CD4-positive, alpha-beta T cell treated with Interleukin-1 beta for 1 hour (primary cell): ENCODE measurements around the gene CDK5RAP2.

Experiments used
- DNase-seq, 2 donors: peaks; one replicate each; pipeline ENCODE4 v3.0.0-alpha.2; 2020 to 2022

CDK5RAP2 gene

DNA sequence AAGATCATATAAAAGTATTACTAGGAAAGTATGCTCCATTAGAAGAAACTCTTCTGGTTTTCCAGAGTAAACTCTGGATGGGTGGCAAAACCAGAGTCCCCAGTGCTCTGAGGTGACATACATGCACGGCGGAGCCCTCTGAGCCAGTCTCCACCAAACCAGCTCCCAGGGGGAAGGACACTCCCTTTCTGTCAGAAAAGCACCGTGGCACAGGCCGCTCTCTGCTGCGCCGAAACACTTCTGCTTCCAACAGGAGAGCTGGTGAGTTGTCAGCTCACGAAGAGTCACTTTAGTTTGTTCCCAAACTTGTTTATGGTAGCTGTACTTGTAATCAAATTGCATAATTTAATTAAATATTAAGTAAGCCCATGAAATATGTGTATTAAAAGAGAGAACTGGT lies 184.6 kb downstream of the CDK5RAP2 start:
- DNase-seq: no peak

DNA sequence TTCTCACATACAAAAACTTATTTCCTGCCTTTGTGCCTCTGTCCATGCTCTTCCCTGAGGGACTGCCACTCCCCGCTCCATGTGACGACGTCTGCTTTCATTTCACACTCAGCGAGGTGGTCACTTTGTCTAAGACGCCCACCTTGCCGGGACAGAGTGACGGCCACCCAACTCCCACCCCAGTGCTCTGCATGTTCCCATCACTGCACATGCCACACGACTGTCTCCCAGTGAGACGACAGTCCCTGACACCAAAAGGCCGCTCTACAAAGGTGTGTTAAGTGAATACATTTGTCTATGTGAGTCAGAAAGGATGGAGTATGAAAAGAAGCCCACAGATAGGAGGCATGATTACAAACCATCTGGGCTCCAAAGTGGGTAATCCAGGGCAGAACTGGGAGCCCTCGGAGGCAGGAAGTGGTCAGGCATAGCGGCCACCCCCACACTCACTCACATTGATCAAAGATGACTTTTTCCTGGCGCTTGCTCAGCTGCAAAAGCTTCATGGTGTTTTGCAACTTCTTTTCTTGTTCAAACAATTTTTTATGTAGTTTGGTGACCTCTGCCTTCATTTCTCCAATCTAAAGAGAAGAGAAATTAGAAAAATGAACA lies 185.8 kb downstream of the CDK5RAP2 start:
- DNase-seq: no peak

DNA sequence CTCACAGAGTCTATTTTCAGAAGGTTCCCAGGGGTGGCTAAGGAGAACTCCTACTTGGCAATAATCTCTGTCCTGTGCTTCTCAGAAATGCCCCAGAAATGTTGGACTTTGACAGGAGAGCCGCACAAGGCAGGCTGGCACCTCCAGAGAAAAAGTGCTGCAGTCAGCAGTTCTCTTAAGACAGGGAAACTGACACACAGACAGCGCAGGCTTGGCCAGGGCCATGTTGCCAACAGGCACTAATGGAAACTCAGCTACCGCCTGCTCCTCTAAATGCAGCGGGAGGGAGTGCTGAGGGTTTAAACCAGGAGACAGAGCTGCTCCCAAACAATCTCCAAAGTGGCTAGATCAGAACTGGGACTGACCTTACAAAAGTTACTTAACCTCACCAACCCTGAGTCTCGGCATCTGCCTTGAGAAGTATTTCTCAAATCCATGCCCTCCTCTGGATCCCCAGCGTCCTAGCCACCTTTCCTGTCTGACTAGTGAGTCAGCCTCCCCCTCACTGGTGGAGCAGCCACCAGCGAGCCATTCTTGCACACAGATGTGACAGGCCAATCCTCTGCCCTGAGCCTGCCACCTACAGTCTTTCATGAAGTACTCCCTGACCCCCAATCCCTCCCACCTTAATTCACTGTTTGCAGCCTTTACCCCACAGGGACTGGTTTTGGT lies 186.4 kb downstream of the CDK5RAP2 start:
- DNase-seq: no peak

DNA sequence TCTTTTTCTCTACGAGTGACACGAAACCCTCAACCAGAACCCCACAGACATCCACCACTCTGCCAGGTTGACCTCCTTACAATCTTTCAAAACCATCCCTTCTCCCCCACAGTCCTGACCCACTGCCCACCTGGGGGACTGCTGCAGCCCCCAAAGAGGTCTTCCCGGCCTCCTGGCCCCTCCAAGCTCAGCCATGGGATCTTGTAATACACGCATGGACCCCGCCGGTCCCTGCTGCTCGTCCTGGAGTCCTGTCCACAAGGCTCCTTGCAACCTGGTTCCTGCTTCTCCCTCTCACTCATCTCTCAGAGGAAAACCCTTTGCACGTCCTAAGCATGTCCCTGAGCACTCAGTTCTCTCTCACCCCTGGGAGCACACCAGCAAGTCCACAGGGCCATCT lies 187.3 kb downstream of the CDK5RAP2 start:
- DNase-seq: no peak

DNA sequence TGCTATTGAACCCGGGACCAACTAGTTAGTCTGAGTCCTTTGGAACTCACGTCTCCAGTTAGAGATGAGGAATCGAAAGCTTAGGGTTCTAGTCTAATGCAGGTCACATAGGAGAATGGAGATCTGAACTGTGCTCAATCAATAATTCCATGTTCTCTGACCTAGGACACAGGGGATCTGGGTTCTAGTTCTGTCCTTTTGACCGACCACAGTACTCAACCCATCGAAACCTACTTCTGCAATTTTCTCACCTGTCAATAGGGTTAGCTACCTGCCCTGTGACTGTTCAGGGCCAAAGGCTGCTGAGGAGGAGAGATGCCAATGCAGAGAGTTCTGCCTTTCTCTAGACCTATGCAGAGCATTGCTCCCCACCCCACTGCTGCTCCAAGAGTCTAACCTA lies 187.7 kb downstream of the CDK5RAP2 start:
- no peak for DNase-seq

DNA sequence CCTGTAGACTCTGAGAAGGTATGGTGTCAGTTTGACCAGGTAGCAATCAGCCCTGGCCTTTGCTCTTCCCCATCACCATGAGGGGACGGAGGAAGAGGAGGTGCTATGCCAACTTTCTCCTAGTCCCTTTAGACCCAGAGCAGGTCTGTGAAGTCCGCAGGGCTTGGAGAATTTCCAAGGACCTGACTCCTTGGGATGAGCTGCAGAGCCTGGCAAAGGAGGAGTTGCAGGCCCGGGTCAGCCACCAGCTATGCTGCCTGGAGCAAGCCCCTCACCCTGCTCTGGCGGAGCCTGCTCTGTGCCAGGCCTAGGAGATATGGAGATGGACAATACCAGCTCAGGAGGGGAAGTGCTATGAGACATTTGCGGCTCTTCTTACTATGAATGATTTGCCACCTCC lies 188.3 kb downstream of the CDK5RAP2 start:
- DNase-seq: no peak

DNA sequence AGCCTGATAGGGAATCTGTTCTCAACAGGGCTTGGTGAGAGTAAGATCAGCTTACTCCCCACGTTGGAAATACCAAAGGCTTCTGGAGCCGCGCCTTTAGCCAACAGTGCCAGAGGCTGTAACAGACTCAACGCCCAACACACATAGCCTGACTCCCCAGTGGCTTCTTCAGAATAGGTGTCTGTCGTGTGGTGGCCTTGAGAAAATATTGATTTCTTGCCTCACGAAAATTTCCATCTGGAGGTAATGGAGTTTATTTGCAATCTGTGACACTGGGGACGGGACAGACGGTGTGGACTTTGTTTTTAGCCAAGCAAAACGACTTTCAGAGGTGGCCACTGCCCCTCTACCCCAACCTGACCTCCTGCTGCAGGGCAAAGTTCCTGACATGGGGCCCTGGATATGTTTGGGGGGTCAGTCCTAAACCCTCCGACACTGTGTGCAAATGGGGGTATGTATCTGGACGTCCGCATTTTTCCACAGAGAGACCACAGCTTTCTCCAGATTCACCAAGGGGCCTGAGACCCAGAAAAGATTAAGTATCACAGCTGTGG lies 189.3 kb downstream of the CDK5RAP2 start:
- no peak for DNase-seq

DNA sequence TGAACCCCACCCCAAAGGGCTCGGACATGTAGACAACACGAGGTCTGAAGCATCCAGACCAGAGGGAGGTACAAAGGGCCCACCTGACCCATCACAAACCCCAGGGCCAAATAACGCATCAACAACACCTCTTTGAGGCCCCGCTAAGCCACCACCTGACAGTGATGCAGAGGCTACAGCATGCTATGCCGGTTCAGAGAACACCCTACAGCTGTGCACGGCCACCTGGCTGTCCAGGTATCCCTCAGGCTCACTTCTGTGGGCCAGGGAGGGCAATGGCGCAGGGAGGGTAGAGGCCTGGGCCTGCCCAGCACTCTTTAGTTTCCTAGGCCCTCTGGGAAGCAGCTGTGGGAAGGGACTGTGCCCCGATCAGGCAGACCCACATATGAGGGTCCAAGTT lies 190.1 kb downstream of the CDK5RAP2 start:
- DNase-seq: no peak

DNA sequence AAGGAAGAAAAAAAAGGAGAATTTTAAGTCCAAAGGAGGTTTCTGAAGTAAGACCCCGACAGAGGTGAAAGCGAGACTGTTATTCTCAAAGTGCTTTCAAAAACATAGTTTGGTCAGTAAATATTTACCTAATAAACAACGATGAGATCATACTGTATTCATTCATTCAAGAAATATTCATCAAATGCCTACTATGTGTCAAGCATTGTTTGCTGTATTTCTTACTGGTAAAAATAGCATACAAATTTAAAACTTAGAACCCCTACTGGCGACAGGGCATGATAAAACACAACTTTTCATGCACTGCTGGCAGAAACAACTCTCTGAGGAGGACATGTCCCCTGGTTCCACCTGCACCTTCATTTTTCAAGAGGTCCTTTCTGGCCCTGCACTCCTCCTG lies 190.7 kb downstream of the CDK5RAP2 start:
- DNase-seq: no peak

DNA sequence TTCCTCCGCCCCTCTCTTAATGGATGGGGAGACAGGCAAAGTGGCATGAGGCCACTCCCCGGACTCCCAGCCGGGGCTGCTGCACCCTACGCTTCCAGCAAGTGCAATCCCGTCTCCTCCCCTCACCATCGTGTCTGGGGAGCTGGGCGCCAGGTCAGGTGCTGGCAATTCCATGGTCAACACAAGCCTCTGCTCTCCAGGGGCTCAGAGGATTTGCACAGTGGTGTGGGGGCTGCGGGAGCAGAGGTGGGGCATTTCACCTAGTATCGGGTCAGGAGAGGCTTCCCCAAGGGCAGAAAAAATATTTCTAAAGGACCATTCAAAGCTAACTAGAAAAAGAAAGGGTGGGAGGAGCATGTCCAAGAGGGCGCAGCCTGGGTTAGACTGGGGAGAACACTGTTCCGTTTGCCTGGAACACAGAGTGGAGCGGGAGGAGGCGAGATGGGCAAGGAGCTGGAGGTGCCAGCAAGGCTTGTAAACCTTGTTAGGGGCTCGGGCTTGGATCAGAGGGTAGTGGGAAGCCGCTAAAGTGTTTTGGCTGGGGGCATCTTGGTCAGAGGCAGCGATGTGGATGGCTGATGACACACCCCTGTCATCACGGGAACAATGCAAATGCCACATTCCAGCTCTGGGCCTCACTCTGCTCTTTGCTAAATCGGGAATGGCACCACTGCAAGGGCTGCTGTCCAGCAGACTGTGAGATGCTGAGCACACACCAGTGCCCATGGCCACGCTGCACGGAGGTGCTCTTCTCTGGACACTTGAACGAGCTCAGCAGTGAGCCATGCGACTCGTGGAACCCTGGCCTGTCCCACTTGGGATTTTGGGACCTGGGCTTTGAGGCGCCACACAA lies 191.7 kb downstream of the CDK5RAP2 start:
- no peak for DNase-seq

DNA sequence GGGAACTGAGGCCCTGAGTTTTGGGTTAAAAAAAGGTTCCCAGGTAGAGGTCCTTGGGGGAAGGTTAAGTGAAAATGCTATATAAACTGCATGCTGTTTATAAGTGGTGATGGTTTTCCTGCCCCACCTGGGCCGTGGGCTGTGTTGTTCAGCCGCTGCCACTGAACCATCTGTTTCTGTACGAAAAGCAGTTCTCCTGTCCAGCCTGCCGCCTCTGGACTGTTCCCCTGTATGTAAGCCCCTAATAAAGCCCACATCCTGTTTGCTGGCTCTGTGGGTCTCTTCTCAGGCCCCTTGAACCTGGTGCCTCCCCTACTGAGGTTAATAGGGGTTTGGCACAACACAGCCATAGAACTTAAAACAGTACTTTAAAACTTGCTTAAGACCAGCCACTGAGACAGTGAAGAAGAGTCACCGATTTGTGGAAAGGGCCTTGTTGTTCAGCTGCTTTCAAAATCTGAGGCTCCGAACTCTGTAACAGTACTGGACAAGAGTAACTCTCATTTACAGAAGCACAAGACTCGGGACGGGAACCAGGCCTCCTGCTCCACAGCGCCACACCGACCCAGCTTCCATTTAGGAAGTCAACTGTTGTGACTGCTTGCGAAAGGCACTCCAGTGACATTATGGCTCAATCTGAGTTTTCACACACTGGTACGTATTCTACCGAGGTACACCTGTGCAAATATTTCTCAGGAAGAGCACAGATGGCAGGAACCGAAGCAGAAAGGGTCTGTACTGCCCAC lies 192.5 kb downstream of the CDK5RAP2 start:
- DNase-seq: no peak

DNA sequence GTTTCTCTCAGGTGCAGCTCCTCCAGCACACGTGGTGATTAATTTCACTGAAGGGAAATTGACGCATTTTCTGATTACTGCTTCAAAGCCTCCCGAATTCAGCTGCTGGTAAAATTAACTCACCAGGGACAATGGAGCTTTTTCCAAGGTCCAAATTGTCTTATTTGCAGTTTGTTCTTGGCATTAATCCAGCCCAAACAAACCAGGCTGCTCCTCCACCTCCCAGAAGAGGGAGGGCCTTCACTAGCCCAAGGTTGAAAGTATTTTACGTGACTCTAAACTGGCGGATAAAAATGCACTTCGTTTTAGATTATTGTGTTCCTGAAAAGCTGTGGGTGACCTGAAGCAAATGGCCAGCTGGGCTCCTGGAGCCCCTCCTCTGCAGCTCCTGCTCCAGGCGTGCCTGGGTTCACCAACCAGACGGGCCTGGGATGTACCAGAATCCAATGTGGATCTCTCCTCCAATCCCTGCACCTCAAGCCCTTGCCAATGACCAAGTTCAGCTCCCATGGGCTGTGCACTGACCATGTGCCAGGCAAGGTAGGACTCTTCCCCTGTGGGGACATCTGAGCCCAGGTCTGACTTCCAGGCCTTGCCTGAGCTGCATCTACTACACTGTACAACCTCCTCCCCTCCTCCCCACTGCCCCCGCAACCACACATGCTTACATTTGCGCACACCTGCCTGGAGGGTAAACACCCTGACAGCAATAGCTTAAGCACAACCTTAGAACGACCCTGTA lies 193.4 kb downstream of the CDK5RAP2 start:
- DNase-seq: no peak

DNA sequence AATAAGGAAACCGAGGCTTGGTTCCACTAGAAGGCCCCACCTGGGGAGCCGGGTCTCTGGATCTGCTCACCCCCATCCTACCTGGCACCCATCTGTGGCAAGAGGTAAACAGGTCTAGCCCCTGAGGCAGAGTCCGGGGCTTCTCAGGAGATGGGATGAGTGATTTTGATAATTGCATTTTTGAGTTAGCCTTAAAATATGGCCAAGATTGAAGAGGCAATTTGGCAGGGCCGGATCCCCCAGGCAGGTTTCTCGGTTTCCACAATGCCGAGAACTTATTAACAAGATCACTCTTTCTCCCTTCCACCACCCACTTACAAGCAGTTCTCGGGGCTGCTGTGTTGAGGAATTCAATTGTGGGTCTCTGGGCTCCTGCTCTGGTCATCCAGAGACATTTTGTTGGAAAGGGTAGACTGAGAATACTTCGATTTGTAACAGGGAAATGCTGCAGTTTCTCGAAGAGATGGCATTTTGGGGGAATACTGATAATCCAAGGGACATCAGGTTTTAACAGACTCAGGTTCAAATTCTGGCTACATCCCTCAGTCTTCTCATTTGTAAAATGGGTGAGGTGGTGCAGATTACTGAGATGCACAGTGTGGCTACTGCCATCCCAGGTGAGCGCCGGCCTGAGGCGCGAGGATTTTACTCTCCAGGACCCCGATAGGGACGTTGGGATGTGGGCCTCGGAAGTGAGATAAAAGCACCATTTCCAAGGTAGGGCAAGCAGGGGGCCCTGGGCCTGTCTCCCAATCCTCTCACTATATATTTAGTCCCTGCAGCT lies 194.2 kb downstream of the CDK5RAP2 start:
- DNase-seq: no peak

DNA sequence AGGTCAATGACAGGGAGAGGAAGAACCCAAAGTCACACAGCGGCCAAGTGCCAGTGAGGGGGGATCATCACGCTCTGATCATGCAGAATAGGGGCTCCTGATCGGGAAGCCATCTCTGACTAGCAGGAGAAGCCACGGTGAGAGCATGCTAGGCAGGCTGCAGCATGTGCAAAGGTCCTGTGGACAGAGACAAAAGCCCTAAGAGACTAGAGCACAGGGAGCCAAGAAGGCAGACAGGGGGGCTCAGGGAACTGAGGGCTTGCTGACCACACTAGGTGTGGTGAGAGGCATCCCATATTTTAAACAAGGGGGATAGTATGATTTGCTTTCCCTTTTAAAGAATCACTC lies 195.1 kb downstream of the CDK5RAP2 start:
- DNase-seq: no peak

DNA sequence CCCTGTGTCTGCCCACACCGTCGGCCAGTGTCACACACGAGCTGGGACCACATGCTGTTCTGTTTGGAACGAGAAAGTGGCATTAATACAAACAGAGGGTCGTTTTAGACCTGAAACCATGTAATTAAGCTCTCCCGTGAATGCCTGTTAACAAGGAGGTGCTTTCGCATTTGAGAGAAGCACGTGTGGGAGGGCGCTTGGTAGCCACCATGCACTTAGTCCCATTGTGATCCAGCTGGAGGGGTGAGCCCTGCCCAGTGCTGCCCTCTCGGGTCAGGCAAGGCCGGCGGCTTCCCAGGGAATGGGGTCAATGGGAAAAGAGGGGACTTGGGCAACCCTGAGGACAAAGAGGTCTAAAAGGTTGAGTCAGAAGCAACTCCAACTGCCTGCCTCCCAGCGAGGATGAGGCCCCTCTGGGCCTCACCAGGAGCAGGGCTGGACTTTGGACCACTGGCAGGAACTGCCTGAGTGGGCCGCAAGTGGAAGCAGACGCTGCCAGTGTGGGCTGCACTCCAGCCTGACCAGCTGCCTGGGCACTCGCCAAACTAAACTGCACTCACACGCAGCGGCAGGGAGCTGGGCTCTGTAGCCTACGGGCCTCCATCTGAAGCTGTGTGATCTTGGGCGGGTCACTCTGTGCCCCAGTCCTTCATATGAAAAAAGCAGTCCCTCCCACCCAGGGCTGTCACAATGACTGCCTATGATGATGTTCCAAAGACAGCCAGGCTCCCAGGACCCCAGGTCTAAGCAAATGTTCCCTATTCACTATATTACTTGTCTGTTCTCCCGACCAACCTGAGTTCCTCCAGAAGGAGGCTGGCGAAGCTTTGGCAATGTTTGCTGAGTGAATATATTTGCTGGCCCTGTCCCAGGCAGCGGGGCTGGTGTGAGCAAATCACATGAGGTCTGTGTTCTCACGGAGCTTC lies 195.7 kb downstream of the CDK5RAP2 start:
- DNase-seq: no peak

DNA sequence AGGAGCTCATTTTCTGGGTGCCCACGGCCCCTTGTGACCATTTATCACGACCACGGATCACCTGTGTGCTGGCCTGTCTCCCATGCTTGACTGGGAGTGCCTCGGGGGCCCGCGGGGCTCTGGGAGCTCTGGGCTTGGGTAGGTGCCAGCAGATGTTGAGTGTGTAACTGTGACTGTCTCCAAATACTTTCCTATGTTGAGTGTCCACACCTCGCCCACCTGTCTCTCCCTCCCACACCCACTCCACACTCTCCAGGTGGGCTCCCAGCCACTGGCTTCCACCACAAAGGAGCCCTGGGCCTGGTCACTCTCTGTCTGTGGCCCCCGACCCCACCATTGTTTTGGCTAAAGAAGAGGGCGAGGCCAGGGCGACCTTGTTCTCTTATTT lies 196.4 kb downstream of the CDK5RAP2 start:
- no peak for DNase-seq

DNA sequence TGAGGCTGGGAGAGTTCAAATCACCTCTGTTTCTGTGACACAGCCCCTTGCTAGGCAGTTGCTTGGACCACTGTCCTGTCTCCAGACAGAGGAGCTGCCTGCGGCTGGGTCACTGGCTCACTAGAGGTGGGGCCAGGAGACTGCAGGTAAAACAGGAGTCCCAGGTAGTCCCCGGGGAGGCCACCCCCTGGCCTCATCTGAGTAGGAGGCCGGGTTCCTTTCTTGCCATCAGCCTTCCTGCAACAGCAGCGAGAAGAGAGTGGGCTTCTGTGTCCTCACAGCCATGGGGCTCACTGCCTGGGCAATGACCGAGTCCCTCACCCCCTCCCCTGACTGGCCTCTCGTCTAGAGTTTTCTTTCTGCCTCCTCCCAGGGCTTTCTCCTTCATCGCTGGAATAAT lies 197.5 kb downstream of the CDK5RAP2 start:
- DNase-seq: no peak

DNA sequence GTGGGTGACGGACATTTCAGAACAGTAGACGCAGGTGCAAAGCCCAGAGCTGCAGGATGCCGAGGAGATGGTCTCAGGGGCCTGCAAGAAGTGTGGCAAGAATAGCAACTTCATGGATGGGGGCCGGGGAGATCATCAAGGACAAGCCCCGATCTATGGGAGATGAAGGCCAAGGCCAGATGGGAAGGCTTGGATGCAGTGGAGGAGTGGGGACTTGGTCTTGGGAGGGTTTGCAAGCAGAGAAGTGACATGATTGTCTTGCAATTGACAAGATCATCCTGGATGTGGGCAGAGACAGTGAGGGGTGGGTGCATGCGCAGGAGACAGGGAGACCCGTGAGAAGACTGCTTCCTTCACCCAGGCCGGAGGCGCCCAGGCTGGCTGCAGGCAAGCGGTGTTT lies 198.1 kb downstream of the CDK5RAP2 start:
- no peak for DNase-seq

DNA sequence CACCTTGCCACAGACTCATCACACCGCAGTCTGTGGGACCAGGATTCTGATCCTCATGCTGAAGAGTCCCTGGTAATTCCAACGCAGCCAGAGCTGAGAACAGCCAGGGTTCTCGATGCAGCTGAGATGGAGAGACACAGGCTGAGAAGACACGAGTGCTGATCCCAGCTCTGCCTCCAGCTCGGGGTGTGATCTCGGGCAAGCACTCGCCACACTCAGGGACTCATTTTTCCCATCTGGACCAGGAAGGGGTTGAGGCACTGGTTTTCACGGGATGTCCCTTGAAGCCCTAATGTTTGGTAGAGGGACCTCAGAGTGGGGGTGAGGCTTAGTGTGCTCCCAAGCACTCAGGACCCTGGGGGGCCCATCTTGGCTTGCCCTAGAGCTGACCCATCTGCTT lies 200.4 kb downstream of the CDK5RAP2 start:
- no peak for DNase-seq

DNA sequence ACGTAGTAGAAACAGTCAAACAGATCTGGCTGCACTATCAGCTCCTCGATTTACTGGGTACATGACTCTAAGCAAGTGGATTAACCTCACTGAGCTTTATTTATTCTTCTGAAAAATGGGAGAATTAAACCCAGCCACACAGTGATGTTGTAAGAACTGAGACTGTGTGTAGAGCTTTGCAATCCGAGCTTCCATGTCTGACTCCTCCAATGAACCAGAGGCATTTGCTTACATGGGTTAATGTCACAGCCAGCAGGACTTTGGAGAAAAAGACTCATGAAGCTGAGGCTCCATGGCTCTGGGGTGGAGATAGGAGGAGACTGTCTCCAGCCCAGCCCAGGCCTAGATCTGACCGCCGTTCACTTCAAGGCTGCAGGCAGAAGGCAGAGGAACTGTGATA lies 201.3 kb downstream of the CDK5RAP2 start:
- no peak for DNase-seq
